ENCODE data around the gene PHKA1. TPM values are rescaled to one million over a fixed set of nuclear protein-coding genes. Genes with fewer than 3 reads are reported as not detected.

Gene PHKA1
- polyA plus RNA-seq, 2 of the 4 experiments (the other 2 are of a cell fraction), result 18.3 to 35.4 TPM

DNA sequence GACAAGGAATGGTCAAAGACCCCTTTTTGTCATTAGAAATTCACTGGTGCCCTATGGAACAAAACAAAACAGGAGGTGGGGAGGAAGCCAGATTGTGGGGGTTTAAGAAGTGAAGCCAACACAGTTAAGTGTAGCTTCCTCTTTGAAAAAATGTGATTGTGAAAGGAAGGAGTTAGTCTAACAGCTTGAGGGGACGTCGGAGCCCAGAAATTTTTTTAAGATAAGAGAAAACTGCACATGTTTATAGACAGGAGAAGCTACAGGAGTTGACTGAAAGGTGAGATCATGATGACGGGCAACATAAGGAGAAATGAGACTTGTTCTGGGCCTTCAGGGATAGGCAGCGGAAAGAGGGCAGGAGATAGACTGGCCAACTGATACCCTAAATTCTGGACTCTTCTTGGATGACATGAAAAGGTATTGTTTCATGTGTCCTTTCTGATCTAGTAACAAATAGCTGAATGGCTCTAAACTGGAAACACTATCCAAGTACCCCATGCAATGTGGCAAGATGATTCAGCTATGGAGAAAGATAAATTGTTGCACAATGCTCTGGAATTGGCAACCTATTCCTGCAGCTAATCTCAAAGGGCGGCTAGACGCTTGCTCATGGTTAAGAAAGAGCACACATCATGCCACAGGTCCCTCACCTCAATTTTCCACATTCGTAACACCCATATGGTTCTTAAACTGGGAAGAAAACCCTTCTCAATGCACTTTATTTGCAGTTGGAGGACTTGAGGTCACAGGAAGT, 137.8 kb downstream of the PHKA1 start:
- Histone ChIP-seq H3K4me3 (no peak overlapping the region), H3K4me2 (peak overlapping the region; percentile 36), H3K27ac (peak overlapping the region; percentile 28 to 62; a peak in 5 of 6 replicates), H3K4me1 (peaks cover 20% of the 10 kb centered on the region), H3K9me3 (no peaks in the 10 kb centered on the region)
- WGBS (ENCODE audit: missing lambda C conversion rate), result 76% methylated on average over 7 of the region's 7 CpGs
- FAIRE-seq, result no peak
- ChIA-PET CTCF (interaction anchor here (1.0 kb wide), 1 partner anchor 45 kb away, joined by 3 read pairs; no protein-coding TSS in a partner anchor), POLR2A (interaction anchor here (0.6 kb wide), 1 partner anchor 299 kb away, joined by 3 read pairs; the partner anchor contains the start of gene RPS4X)
- no peak for ATAC-seq
- TF ChIP-seq, protein P1, sequence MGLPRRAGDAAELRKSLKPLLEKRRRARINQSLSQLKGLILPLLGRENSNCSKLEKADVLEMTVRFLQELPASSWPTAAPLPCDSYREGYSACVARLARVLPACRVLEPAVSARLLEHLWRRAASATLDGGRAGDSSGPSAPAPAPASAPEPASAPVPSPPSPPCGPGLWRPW (IDR thresholded peaks at IDR 0.05), result 0 out of 2 replicates have a peak, but pooled peaks have one; percentile 40
- TF ChIP-seq CEBPB (IDR thresholded peaks at IDR 0.05) (peak; percentile 75 to 85), FOSL2 (IDR thresholded peaks at IDR 0.05) (0 out of 2 replicates have a peak, but pooled peaks have one; percentile 13), FOSL2 (CRISPR knock-in tag; IDR thresholded peaks at IDR 0.05) (no peak), JUNB (IDR thresholded peaks at IDR 0.05) (no peak)
- peak in 1 of 2 experiments; percentile 32 for DNase-seq (ENCODE audit: low read depth in 1 of 2, low spot score in 1 of 2)

DNA sequence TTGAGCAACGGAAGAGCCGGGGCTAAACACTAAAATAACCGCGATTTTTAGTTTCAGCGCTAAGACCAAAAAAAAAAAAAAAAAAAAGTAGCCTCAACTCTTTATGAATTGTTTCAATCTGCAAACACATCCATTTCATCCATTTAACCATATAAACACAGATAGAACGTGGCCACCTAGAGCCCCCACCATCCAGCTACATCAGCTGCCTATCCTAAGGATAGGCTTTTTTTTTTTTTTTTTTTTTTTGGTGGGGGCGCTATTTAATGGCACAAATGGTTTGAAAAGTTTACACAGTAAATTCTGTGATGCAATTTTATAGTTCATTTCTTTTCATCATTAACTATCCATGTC, 141.0 kb downstream of the PHKA1 start:
- ATAC-seq, result peak; percentile 38 to 56; a peak in 4 of 6 replicates
- Histone ChIP-seq H3K27ac (peak overlapping the region; percentile 95 to 99), H3K9me3 (no peaks in the 10 kb centered on the region), H3K4me2 (peak overlapping the region; percentile 61), H3K4me3 (peak overlapping the region; percentile 69), H3K4me1 (peaks cover 31% of the 10 kb centered on the region)
- FAIRE-seq, result no peak
- CTCF ChIA-PET, result interaction anchor here (0.7 kb wide), 1 partner anchor 1186 kb away, joined by 3 read pairs; no protein-coding TSS in a partner anchor
- WGBS (ENCODE audit: missing lambda C conversion rate), result under 1% methylated on average over 7 of the region's 7 CpGs
- no peak for DNase-seq (ENCODE audit: low read depth in 1 of 2, low spot score in 1 of 2)
- POLR2A ChIA-PET, result interaction anchor here (0.6 kb wide), 1 partner anchor 1424 kb away, joined by 3 read pairs; no protein-coding TSS in a partner anchor
- TF ChIP-seq, protein P2, sequence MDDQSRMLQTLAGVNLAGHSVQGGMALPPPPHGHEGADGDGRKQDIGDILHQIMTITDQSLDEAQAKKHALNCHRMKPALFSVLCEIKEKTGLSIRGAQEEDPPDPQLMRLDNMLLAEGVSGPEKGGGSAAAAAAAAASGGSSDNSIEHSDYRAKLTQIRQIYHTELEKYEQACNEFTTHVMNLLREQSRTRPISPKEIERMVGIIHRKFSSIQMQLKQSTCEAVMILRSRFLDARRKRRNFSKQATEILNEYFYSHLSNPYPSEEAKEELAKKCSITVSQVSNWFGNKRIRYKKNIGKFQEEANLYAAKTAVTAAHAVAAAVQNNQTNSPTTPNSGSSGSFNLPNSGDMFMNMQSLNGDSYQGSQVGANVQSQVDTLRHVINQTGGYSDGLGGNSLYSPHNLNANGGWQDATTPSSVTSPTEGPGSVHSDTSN (IDR thresholded peaks at IDR 0.05), result no peak
- TF ChIP-seq, protein P3, sequence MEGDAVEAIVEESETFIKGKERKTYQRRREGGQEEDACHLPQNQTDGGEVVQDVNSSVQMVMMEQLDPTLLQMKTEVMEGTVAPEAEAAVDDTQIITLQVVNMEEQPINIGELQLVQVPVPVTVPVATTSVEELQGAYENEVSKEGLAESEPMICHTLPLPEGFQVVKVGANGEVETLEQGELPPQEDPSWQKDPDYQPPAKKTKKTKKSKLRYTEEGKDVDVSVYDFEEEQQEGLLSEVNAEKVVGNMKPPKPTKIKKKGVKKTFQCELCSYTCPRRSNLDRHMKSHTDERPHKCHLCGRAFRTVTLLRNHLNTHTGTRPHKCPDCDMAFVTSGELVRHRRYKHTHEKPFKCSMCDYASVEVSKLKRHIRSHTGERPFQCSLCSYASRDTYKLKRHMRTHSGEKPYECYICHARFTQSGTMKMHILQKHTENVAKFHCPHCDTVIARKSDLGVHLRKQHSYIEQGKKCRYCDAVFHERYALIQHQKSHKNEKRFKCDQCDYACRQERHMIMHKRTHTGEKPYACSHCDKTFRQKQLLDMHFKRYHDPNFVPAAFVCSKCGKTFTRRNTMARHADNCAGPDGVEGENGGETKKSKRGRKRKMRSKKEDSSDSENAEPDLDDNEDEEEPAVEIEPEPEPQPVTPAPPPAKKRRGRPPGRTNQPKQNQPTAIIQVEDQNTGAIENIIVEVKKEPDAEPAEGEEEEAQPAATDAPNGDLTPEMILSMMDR (IDR thresholded peaks at IDR 0.05), result 0 out of 3 replicates have a peak, but pooled peaks have one; percentile 13
- TF ChIP-seq MAFK (IDR thresholded peaks at IDR 0.05; ENCODE audit: partially characterized antibody), result no peak

DNA sequence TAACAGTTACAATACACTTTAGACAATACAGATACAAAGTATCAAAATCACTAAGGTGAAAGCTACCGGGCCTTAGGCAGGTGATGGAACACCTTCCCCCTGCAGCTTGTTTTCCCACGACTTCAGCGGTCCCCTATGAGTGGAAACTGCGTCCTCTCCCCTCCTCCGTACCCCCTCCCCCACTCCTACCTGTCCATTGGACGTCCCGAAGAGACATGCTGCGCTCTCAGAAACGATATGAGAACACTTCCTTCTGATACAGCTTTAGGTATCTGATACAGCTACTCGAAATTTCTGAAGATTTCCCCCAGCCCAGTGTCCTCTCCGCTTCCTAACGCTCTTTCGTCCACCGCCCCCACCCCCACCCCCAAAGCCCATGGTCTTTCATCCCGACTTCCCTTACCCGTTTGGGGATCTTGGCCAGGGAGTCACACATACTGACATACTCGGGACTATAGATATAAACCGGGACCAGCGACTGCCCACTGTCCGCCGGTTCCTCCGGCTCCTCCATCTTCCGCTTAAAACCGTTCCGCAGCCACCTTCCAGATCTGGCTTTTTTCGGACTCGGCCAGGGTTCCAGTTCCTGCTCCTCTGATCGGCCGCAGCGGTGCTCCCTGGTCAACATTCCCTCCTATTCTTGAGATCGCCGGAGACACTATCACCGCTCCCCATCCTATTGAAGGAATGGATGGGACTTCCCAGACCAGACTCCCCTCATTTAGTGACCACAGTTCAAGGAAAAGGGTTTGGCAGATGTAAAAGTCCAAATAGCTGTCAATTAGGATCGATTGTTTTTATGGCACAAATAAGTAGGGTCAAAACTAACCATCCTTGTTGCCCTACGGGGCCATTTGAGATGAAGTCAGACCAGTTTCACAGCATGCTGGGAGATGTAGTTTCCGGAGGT, 141.6 kb downstream of the PHKA1 start, which contains the start of gene HDAC8:
Gene HDAC8, minus strand, starts transcription at position 596 of the 910 bp plus-strand sequence. Its CDS starts 82 bp downstream, at position 514.
- Histone ChIP-seq H3K4me2 (peak within 1 kb of the TSS; percentile 92), H3K4me3 (peak within 1 kb of the TSS; percentile 69), H3K9me3 (no peaks in the 10 kb centered on the region), H3K27ac (peak within 1 kb of the TSS; percentile 95 to 99), H3K4me1 (peaks cover 31% of the 10 kb centered on the region)
- CTCF ChIA-PET, result interaction anchor here (0.7 kb wide), 1 partner anchor 1186 kb away, joined by 3 read pairs; no protein-coding TSS in a partner anchor
- FAIRE-seq (peak; percentile 99), DNase-seq (ENCODE audit: low read depth in 1 of 2, low spot score in 1 of 2) (peak; percentile 48 to 88), ATAC-seq (peak; percentile 93 to 95)
- WGBS (ENCODE audit: missing lambda C conversion rate), result 1% methylated on average over 28 of the region's 36 CpGs
- POLR2A ChIA-PET, result interaction anchor here (0.6 kb wide), 1 partner anchor 1424 kb away, joined by 3 read pairs; no protein-coding TSS in a partner anchor
- TF ChIP-seq POLR2A (IDR thresholded peaks at IDR 0.05; ENCODE audit: low read length) (peak; percentile 29; the same call in 1 of the 2 replicates), TP53 (CRISPR knock-in tag; IDR thresholded peaks at IDR 0.05) (no peak), CEBPB (IDR thresholded peaks at IDR 0.05) (0 out of 4 replicates have a peak, but pooled peaks of 1 of the 2 experiments have one; percentile 2), PHF8 (IDR thresholded peaks at IDR 0.05; ENCODE audit: borderline replicate concordance, low read depth) (peak; percentile 39; the same call in 1 of the 2 replicates), KDM5A (IDR thresholded peaks at IDR 0.05) (peak; percentile 63; the same call in 1 of the 2 replicates), RCOR1 (IDR thresholded peaks at IDR 0.05; ENCODE audit: low read depth, low read length) (no peak), GATA3 (IDR thresholded peaks at IDR 0.05; ENCODE audit: borderline replicate concordance) (no peak), JUN (IDR thresholded peaks at IDR 0.05) (peak; percentile 48 to 77; a peak in 2 of 5 replicates)
